H1 (cell line): ENCODE results near the gene KCNIP3.
"Not testable (repeated sequence)": the region's sequence is repeated elsewhere in the genome, so short reads cannot be mapped to it uniquely, and the experiment has no call there.

ENCODE experiments used
- BCL11A ChIP-seq, 2 experiments: IDR thresholded peaks; one replicate each; pipeline ENCODE4 v1.6.1; 2011; ENCODE audit warnings: low read depth in 2 of 2, low read length in 2 of 2, mild to moderate bottlenecking in 2 of 2
- CTCF ChIP-seq, 3 experiments: IDR thresholded peaks; 1 replicate in 2 of 3; 2 replicates in 1 of 3; pipeline versions ENCODE4 v1.5.1 to v1.6.1; 2011; ENCODE audit warnings: low read length in 3 of 3, mild to moderate bottlenecking in 3 of 3, inconsistent platforms in 2 of 3, low read depth in 1 of 3, moderate library complexity in 1 of 3; ENCODE audit not compliant: insufficient read depth in 1 of 3; ENCODE audit errors: control extremely low read depth in 1 of 3
- E2F6 ChIP-seq: IDR thresholded peaks from 2 replicates; pipeline ENCODE4 v1.6.1; 2012; ENCODE audit warnings: inconsistent platforms
- FOSL1 ChIP-seq: IDR thresholded peaks from 2 replicates; pipeline ENCODE4 v1.6.1; 2011; ENCODE audit warnings: mild to moderate bottlenecking, low read depth, low read length, moderate library complexity; ENCODE audit not compliant: insufficient read depth
- GABPA ChIP-seq: IDR thresholded peaks from 2 replicates; pipeline ENCODE4 v1.6.1; 2011; ENCODE audit warnings: mild to moderate bottlenecking, low read length, moderate library complexity, borderline replicate concordance; ENCODE audit not compliant: insufficient read depth
- GTF2F1 ChIP-seq: IDR thresholded peaks from 2 replicates; pipeline ENCODE4 v1.6.1; 2012; ENCODE audit warnings: low read depth, low read length, improper control_type of control experiment, borderline replicate concordance
- HDAC6 ChIP-seq: IDR thresholded peaks from one replicate; pipeline ENCODE4 v1.7.1; 2012; ENCODE audit warnings: low read depth, mild to moderate bottlenecking, inconsistent platforms, low read length, moderate library complexity
- JUN ChIP-seq: IDR thresholded peaks from 2 replicates; pipeline ENCODE4 v1.6.1; 2011; ENCODE audit warnings: low read depth, mild to moderate bottlenecking, improper control_type of control experiment, low read length
- JUND ChIP-seq: IDR thresholded peaks from 2 replicates; pipeline ENCODE4 v1.6.1; 2011; ENCODE audit warnings: mild to moderate bottlenecking, improper control_type of control experiment, low read length
- POLR2A ChIP-seq, 2 experiments: IDR thresholded peaks; 1 replicate in 1 of 2; 2 replicates in 1 of 2; pipeline ENCODE4 v1.6.1; 2011; ENCODE audit warnings: low read depth in 2 of 2, low read length in 2 of 2, mild to moderate bottlenecking in 2 of 2; ENCODE audit errors: control extremely low read depth in 1 of 2
- RAD21 ChIP-seq, 2 experiments: IDR thresholded peaks in 1 of 2; conservative IDR thresholded peaks in 1 of 2; 2 replicates each; pipeline ENCODE4 v1.6.1; 2011; ENCODE audit warnings: low read depth in 2 of 2, low read length in 2 of 2, improper control_type of control experiment in 1 of 2, inconsistent platforms in 1 of 2, mild to moderate bottlenecking in 1 of 2, moderate library complexity in 1 of 2
- SIN3A ChIP-seq, 2 experiments: IDR thresholded peaks in 1 of 2; conservative IDR thresholded peaks in 1 of 2; 2 replicates each; pipeline ENCODE4 v1.6.1; 2011 to 2012; ENCODE audit warnings: low read length in 2 of 2, improper control_type of control experiment in 1 of 2, low read depth in 1 of 2, mild to moderate bottlenecking in 1 of 2

GRCh38 chr2:95414015-95414594 lies 117.0 kb downstream of the KCNIP3 start:
- TF ChIP-seq CTCF (IDR thresholded peaks at IDR 0.05; ENCODE audit: control extremely low read depth in 1 of 3, insufficient read depth in 1 of 3, low read depth in 1 of 3, low read length in 3 of 3) (peak; percentile 59 to 75 (median 69)), RAD21 (IDR thresholded peaks at IDR 0.05 in 1 of 2, conservative IDR thresholded peaks at IDR 0.05 in 1 of 2; ENCODE audit: low read depth in 2 of 2, low read length in 2 of 2) (peak; percentile 77 to 81)
- not testable (repeated sequence) for TF ChIP-seq POLR2A (IDR thresholded peaks at IDR 0.05; ENCODE audit: control extremely low read depth in 1 of 2, low read depth in 2 of 2, low read length in 2 of 2); JUN; SIN3A (conservative IDR thresholded peaks at IDR 0.05 in 1 of 2, IDR thresholded peaks at IDR 0.05 in 1 of 2; ENCODE audit: low read depth in 1 of 2, low read length in 2 of 2); E2F6; HDAC6; GABPA; JUND; GTF2F1; BCL11A (IDR thresholded peaks at IDR 0.05; ENCODE audit: low read depth in 2 of 2, low read length in 2 of 2); FOSL1
